SIG-M5 treated with dmso at 0.1 percent for 504 hours (cell line): ENCODE results near the gene POLR2F.
A peak's percentile ranks its signal among the peaks of the same experiment; 100 is the strongest.

Experiments
- DNase-seq: peaks from one replicate; lab custom pipeline; 2025; ENCODE audit not compliant: unreplicated experiment; lab: John Stamatoyannopoulos, UW

The POLR2F gene

GRCh38 chr22:37953437-37954179 is at the start of gene POLR2F, which contains the start of gene C22orf23:
POLR2F (plus strand) TSS chr22:37953699; CDS start chr22:37953788, 89 bp downstream.
C22orf23 (minus strand) TSS chr22:37953601; CDS start chr22:37953149, 452 bp downstream.
- peak; percentile 90 for DNase-seq

- peak; percentile 61 for DNase-seq
These were observed 48.6 kb upstream of the POLR2F start for GRCh38 chr22:37904572-37905533.

GRCh38 chr22:37905534-37906363 is 47.8 kb upstream of the POLR2F start, which contains the start of gene MICALL1:
MICALL1 (plus strand) TSS chr22:37906297; CDS start chr22:37906423, 126 bp downstream.
- peak; percentile 45 for DNase-seq

GRCh38 chr22:37906364-37907008 is 47.0 kb upstream of the POLR2F start:
- DNase-seq, result no peak

- DNase-seq, result no peak
These were observed 46.2 kb upstream of the POLR2F start for GRCh38 chr22:37907036-37907954.

GRCh38 chr22:37909766-37910165 is 43.7 kb upstream of the POLR2F start:
- DNase-seq, result no peak

GRCh38 chr22:37910890-37911672 is 42.4 kb upstream of the POLR2F start:
- DNase-seq, result no peak

- DNase-seq, result no peak
These were observed 41.8 kb upstream of the POLR2F start for GRCh38 chr22:37911697-37912096.

GRCh38 chr22:37912171-37912570 is 41.3 kb upstream of the POLR2F start:
- no peak for DNase-seq

- no peak for DNase-seq
These were observed 40.2 kb upstream of the POLR2F start for GRCh38 chr22:37913233-37913721.

GRCh38 chr22:37916311-37916710 is 37.2 kb upstream of the POLR2F start:
- DNase-seq, result no peak

GRCh38 chr22:37917874-37918548 is 35.5 kb upstream of the POLR2F start:
- DNase-seq, result no peak

GRCh38 chr22:37918580-37919270 is 34.8 kb upstream of the POLR2F start:
- DNase-seq, result no peak

GRCh38 chr22:37920126-37920525 is 33.4 kb upstream of the POLR2F start:
- no peak for DNase-seq

- DNase-seq, result no peak
These were observed 31.3 kb upstream of the POLR2F start for GRCh38 chr22:37922191-37922590.

GRCh38 chr22:37923927-37924326 is 29.6 kb upstream of the POLR2F start:
- no peak for DNase-seq

- DNase-seq, result no peak
These were observed 29.0 kb upstream of the POLR2F start for GRCh38 chr22:37924386-37925065.
